ENCODE results near the gene AGR3.

DNA sequence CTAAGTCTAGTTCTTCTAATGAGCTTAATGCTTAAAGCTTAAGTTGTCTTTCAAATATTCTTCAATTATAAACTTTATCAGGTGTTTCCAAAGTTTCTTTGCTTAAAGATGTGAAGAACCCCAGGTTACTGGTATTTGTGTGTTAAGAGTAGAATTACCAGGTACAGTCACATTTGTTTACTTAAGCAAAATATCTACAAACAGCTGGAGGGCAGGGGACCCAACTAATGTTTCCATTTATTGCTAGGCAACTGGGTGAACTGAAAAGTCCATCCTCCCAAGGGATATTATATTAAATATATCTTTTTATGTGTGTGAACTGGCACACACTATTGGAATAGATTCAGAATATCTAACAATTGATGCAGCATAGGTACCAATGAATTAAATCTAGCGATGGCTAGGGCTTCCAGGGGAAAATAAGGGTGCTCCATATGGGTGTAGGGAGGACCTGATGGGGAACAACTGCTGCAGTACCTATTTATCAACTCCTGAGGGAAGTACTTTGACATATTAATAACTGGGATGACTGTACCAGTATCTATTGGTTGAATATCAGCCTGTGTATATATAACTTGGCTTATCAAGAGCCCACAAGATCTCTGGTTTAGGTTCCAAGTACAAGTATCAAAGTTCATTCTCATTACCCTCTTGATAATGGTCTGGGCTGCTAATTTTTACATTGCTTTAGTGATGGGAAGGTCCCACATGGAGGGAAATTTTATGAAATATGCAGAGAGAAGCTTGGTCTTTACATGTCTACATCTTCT, 10.3 kb upstream of the AGR3 start:
- TF ChIP-seq, protein P1, sequence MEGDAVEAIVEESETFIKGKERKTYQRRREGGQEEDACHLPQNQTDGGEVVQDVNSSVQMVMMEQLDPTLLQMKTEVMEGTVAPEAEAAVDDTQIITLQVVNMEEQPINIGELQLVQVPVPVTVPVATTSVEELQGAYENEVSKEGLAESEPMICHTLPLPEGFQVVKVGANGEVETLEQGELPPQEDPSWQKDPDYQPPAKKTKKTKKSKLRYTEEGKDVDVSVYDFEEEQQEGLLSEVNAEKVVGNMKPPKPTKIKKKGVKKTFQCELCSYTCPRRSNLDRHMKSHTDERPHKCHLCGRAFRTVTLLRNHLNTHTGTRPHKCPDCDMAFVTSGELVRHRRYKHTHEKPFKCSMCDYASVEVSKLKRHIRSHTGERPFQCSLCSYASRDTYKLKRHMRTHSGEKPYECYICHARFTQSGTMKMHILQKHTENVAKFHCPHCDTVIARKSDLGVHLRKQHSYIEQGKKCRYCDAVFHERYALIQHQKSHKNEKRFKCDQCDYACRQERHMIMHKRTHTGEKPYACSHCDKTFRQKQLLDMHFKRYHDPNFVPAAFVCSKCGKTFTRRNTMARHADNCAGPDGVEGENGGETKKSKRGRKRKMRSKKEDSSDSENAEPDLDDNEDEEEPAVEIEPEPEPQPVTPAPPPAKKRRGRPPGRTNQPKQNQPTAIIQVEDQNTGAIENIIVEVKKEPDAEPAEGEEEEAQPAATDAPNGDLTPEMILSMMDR (IDR thresholded peaks at IDR 0.05 in 8 of 11, conservative IDR thresholded peaks at IDR 0.05 in 3 of 11) = no peak
- TF ChIP-seq POLR2AphosphoS5 (IDR thresholded peaks at IDR 0.05) (no peak), POLR2A (IDR thresholded peaks at IDR 0.05) (no peak)

Data from spleen (tissue), 7 donors.